Tibial nerve (tissue), 4 donors: ENCODE results near the gene ATP11A.

Source experiments
- EP300 ChIP-seq, 2 donors: sonication (generic); formaldehyde crosslinking; IDR thresholded peaks; one replicate each; pipeline ENCODE4 v1.6.1; 2017; ENCODE audit warnings: antibody characterized with exemption in 2 of 2, mild to moderate bottlenecking in 1 of 2
- POLR2A ChIP-seq, 2 donors: fragments of 450-650 bp; IDR thresholded peaks; one replicate each; pipeline ENCODE4 v1.6.1; 2017; ENCODE audit warnings: antibody characterized with exemption in 2 of 2, mild to moderate bottlenecking in 2 of 2, moderate library complexity in 2 of 2
- TF ChIP-seq, protein P1 (sequence below), 5 experiments: fragments of 200-600 bp in 3 of 5; fragments of 450-650 bp in 2 of 5; sonication (generic) in 3 of 5; IDR thresholded peaks; one replicate each; pipeline ENCODE4 v1.5.1; 2016 to 2019; ENCODE audit warnings: antibody characterized with exemption in 5 of 5, mild to moderate bottlenecking in 3 of 5, moderate library complexity in 2 of 5

DNA sequence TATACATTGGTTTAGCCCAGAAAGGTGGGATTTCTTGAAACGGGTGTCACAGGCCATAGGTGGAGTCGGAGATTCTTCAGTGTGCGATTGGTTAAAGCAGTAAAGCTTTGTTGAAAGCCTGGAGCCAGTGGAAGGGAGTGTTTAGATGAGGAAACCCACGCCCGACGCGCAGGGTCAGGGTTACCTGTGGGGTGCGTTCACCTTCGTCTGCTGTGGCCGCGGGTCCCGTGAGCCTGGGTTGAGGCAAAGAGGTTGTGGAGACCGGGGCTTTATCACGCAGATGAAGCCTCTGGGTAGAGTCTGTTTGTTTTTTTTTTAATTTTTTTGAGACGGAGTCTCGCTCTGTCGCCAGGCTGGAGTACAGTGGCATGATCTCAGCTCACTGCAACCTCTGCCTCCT, 30.4 kb downstream of the ATP11A start:
- TF ChIP-seq POLR2A (IDR thresholded peaks at IDR 0.05) (no peak), EP300 (IDR thresholded peaks at IDR 0.05) (no peak)
- TF ChIP-seq, protein P1, sequence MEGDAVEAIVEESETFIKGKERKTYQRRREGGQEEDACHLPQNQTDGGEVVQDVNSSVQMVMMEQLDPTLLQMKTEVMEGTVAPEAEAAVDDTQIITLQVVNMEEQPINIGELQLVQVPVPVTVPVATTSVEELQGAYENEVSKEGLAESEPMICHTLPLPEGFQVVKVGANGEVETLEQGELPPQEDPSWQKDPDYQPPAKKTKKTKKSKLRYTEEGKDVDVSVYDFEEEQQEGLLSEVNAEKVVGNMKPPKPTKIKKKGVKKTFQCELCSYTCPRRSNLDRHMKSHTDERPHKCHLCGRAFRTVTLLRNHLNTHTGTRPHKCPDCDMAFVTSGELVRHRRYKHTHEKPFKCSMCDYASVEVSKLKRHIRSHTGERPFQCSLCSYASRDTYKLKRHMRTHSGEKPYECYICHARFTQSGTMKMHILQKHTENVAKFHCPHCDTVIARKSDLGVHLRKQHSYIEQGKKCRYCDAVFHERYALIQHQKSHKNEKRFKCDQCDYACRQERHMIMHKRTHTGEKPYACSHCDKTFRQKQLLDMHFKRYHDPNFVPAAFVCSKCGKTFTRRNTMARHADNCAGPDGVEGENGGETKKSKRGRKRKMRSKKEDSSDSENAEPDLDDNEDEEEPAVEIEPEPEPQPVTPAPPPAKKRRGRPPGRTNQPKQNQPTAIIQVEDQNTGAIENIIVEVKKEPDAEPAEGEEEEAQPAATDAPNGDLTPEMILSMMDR (IDR thresholded peaks at IDR 0.05) = no peak
